GM10847 (cell line): ENCODE data around the gene KANTR.

Experiments
- POLR2A ChIP-seq: IDR thresholded peaks from 2 replicates; pipeline ENCODE4 v1.6.1; 2011; ENCODE audit not compliant: insufficient read length; ENCODE audit errors: extremely low read depth

The KANTR gene

DNA sequence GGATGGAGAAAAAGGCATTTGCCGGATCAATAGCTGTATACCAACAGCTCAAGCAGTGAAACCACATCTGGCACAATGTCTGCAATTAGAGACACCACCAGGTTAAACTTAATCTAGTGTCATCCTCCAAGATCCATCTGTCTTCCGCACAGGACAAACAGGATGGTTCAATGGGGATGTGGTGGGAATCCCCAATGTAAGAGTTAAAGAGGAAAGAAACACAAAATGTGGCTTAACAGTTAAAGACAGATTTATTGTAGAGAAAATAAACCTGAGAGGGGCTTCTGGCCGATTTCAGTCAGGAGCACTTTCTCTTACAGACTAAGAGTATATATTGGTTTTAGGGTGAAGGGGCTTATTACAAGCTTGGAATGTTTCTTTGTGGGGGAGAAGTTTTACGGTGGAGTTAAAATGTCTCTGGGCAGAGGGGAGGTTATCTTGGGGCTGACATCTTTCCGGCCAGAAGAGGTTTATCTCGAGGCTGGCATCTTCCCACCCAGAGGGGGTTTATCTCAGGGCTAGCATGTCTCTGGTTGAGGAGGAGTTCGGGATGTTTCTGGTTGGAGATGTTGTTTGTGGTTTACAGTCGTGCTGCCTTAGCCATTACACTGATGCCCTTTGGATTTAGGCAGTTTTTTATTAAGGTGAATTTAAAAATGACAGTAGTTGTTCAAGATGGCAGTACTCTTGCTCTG, 61.7 kb downstream of the KANTR start:
- no peak for TF ChIP-seq POLR2A

DNA sequence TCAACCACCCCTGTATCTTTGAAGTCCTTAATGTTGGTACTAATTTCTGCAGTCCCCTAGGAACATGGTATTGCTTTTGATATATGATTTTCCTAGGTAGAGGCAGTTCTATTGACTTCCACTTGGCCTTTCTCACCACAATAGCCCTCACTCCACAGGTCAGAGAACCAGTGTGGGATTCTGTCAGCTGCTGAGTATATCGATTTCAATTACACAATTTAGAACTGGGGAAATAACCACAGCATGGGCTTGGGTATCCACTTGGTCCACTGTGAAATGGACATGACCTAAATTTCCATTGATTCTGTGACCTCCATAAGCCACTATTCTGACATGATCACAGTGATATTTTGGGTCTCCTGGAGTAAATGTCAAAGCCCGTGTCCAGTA, 62.3 kb downstream of the KANTR start:
- no peak for TF ChIP-seq POLR2A

DNA sequence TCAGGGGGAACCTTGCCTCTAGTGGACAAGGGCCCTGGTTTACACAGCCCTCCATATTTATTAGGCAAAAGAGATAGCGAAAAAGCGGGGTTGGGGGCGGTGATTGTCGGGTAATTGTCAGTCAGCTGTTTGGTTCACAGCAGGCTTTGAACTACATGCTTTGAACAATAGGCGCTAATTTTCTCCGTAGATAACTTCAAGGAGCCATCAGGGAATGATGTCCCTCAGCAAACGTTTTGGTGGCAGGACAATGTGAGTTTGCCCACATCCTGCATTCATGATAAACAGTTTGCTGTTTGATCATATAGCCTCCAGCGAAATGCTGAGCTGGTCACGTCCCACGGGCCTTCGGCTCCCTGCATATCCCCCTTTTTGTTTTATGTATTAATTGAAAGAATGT, 65.2 kb downstream of the KANTR start:
- no peak for TF ChIP-seq POLR2A

DNA sequence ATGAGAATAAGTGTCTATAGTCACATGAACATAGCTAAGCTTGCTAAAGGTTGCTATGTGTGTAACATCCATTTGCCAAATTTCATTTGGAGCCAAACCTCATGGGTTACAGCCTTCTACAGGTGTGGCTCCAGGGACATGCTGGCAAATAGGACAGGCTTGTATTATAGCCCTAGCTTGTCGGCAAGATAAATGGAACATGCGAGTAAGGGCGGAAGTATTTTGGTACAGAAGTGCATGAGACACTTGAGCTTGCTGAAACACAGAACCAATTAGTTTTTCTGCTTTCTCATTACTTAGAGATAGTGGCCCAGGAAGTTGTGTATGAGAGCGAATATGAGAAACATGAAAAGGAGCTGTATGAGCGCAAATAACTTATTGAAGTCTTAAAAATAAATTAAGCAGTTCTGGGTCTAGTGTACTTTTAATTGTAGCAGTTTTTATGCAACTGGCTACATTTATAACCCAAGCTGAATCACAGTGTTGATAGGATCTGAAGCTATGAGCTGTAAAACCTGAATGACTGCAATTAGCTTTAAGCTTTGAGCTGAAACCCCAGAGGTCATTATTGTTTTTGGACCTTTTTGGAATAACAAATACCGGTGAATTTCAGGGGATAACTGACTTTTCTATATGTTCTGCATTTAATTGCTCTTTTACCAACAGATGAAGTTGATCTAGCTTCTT, 66.5 kb downstream of the KANTR start:
- no peak for TF ChIP-seq POLR2A

- no peak for TF ChIP-seq POLR2A
Measured at GRCh38 chrX:53163436-53163835, 69.5 kb downstream of the KANTR start.

DNA sequence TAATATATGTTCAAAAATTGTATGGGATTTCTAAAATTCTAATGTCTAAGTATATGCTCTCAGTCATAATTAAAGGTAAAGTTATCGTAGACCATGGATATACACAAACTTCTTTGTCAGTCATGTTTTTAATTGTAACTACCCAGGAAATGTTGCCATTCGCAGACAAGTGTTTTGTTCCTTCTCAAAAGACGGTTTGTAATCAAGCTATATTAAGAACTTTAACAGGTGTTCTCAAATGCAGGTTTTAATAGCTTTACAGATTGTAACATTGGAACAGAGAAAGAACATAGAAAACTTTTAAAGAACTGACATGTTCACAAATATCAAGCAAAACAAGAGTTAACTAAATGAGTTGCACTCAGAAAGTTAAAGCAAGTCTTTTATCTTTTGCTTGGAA, 72.2 kb downstream of the KANTR start:
- no peak for TF ChIP-seq POLR2A

DNA sequence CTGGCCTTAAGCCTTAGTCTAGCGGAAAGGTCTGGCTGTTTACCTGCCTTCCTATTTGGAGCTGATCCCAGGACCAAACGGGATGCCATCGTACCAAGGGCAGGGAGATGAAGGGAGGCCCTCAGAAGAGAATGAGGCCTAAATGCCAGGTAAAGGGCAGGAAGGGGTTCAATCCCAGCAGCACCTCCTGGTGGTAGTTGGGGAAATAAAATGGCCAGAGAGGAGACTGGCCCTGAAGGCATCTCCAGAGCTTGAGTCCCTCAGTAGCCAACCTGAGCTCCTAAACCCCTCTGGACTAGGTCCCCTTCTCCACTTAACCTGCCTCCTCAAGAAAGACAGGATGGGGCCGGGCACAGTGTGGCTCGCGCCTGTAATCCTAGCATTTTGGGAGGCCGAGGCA, 77.4 kb downstream of the KANTR start:
- TF ChIP-seq POLR2A, result no peak
